Neutrophil (primary cell): ENCODE data around the gene ELK3.

Experiments used
- H3K27ac ChIP-seq: fragments of 200-600 bp; sonication (generic); 2 replicates; pipeline ENCODE4 v1.5.1; 2016; ENCODE audit warnings: mild to moderate bottlenecking, moderate library complexity
- H3K27me3 ChIP-seq: fragments of 200-600 bp; sonication (generic); 2 replicates; pipeline ENCODE4 v1.6.0; 2016; ENCODE audit warnings: mild to moderate bottlenecking
- H3K36me3 ChIP-seq: fragments of 200-600 bp; sonication (generic); 2 replicates; pipeline ENCODE4 v1.5.1; 2017
- H3K4me1 ChIP-seq, 2 experiments: fragments of 200-600 bp in 1 of 2; sonication (generic) in 1 of 2; 1 replicate in 1 of 2; 2 replicates in 1 of 2; pipeline versions ENCODE4 v1.5.1 to v1.6.1; 2013 to 2016; ENCODE audit warnings: low read depth in 1 of 2, low read length in 1 of 2, mild to moderate bottlenecking in 1 of 2, moderate library complexity in 1 of 2; ENCODE audit not compliant: control insufficient read depth in 1 of 2, insufficient read depth in 1 of 2
- H3K4me3 ChIP-seq, 2 experiments: fragments of 200-600 bp in 1 of 2; sonication (generic) in 1 of 2; 1 replicate in 1 of 2; 2 replicates in 1 of 2; pipeline ENCODE4 v1.5.1; 2013 to 2016; ENCODE audit warnings: low read depth in 1 of 2, low read length in 1 of 2, mild to moderate bottlenecking in 1 of 2, moderate library complexity in 1 of 2
- H3K9me3 ChIP-seq: fragments of 200-600 bp; sonication (generic); 2 replicates; pipeline ENCODE4 v1.5.1; 2016
- TF ChIP-seq, protein P1 (sequence below): fragments of 200-600 bp; sonication (generic); IDR thresholded peaks from 2 replicates; pipeline ENCODE4 v1.5.1; 2016; ENCODE audit warnings: antibody characterized with exemption

ELK3 gene

DNA sequence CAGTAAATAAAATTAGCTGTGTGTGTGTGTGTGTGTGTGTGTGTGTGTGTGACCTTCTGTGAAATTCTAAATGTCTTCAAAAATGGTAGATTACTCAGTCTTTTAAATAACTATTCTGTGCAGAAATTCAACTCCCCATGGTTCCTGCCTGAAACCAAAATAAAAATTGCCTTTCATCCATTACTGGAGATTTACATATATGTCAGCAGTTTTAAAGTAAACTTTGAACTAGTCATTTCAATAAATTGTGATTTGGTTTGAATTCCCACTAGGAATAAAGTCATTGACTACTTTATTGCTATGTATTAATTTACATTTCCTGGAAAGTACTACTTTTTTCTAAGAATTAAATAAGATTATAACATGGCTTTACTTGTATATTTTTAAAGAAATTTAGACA, 5.3 kb downstream of the ELK3 start:
- H3K27ac ChIP-seq: no peak overlapping the region
- no peaks in the 10 kb centered on the region for H3K9me3 ChIP-seq
- no peaks in the 10 kb centered on the region for H3K36me3 ChIP-seq
- peaks cover 15% of the 10 kb centered on the region for H3K27me3 ChIP-seq
- TF ChIP-seq, protein P1, sequence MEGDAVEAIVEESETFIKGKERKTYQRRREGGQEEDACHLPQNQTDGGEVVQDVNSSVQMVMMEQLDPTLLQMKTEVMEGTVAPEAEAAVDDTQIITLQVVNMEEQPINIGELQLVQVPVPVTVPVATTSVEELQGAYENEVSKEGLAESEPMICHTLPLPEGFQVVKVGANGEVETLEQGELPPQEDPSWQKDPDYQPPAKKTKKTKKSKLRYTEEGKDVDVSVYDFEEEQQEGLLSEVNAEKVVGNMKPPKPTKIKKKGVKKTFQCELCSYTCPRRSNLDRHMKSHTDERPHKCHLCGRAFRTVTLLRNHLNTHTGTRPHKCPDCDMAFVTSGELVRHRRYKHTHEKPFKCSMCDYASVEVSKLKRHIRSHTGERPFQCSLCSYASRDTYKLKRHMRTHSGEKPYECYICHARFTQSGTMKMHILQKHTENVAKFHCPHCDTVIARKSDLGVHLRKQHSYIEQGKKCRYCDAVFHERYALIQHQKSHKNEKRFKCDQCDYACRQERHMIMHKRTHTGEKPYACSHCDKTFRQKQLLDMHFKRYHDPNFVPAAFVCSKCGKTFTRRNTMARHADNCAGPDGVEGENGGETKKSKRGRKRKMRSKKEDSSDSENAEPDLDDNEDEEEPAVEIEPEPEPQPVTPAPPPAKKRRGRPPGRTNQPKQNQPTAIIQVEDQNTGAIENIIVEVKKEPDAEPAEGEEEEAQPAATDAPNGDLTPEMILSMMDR: no peak
- H3K4me3 ChIP-seq: no peak overlapping the region
- H3K4me1 ChIP-seq: peaks cover 10 to 11% of the 10 kb centered on the region in 2 experiments

DNA sequence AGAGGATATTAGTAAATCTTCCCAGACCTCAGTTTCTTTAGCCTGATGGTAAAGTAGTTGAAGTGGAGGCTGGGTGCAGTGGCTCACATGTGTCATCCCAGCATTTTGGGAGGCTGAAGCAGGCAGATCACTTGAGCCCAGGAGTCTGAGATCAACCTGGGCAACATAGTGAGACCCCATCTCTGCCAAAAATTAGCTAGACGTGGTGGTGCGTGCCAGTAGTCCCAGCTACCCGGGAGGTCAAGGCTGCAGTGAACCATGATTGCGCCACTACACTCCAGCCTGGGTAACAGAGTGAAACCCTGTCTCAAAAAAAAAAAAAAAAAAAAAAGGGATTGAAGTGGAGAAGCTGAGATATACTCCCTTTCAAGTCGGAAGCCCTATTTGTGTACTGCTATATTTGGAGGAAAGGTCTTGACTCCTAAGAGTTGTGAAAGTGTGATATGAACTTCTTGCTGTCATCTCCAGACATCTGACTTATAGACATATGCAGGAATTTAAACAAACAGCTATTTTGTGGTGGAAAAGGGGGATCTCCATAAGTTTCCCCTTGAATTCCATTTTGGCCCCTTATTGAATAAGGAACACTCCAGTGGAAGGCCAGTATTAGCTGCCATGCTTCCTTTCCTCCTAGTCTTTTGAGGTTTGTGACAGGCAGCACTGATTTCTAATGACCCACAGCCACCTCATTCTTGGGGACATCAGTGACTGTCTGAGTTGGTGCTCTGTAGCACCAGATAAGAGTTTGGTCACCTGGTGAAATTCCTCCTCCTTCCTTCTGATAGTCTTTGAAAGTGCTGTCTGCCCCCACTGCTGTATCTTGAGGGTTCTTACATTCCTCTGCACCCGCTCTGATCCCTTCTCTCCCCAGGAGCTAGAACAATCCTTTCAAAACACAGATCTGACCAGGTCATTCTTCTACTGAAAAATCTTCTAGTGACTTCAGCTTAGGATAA, 7.4 kb downstream of the ELK3 start:
- Histone ChIP-seq H3K27ac (no peak overlapping the region), H3K4me3 (no peak overlapping the region), H3K9me3 (no peaks in the 10 kb centered on the region), H3K36me3 (no peaks in the 10 kb centered on the region), H3K4me1 (no peaks in the 10 kb centered on the region), H3K27me3 (no peaks in the 10 kb centered on the region)
- TF ChIP-seq, protein P1: no peak

- TF ChIP-seq, protein P1: no peak
- peaks cover 6 to 8% of the 10 kb centered on the region in 2 experiments for H3K4me1 ChIP-seq
- no peak overlapping the region for H3K4me3 ChIP-seq
- H3K27me3 ChIP-seq: no peaks in the 10 kb centered on the region
- H3K27ac ChIP-seq: no peak overlapping the region
- no peaks in the 10 kb centered on the region for H3K36me3 ChIP-seq
- H3K9me3 ChIP-seq: no peaks in the 10 kb centered on the region
Measured at GRCh38 chr12:96204381-96204780, 10.2 kb downstream of the ELK3 start.

GRCh38 chr12:96205908-96206307, 11.7 kb downstream of the ELK3 start:
- Histone ChIP-seq H3K36me3 (no peaks in the 10 kb centered on the region), H3K4me3 (no peak overlapping the region), H3K4me1 (peaks cover 20 to 22% of the 10 kb centered on the region in 2 experiments)

DNA sequence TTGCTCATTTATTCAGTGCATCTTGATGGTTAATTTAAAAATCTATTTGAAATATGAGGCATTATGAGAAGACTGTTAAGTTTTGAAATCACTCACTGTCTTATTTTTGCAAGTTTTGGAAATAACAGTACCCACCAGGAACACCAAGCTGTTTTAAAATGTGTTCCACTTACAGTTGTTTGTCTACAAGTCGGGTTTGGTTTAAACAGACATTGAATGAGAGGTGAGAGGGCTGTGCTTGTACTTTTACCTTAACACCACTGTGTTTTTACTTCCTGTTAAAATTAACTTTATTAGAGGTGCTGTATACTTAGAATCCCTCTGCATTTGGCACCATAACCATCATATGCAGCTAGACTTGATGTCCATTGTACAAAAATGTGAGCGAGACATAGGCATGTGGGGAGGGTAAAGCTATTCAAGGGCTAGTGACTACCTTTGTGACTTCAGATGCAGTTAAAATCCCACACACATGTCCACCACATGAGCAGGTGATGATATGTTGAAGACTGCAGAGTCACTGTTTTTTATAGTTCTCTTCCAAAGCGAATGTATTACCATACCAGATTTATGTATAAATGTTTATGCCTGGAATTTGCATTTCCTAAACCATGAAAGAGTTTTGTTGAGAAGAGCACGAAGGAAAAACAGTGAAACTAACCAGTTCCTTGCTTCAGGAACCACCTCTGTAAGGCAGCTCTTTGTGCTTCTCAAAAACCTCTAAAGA, 12.9 kb downstream of the ELK3 start:
- Histone ChIP-seq H3K9me3 (no peaks in the 10 kb centered on the region), H3K4me1 (peaks cover 24 to 28% of the 10 kb centered on the region in 2 experiments), H3K27me3 (no peaks in the 10 kb centered on the region), H3K27ac (no peak overlapping the region), H3K36me3 (no peaks in the 10 kb centered on the region), H3K4me3 (no peak overlapping the region)
- TF ChIP-seq, protein P1: no peak

More at GRCh38 chr12:96205908-96206307, 11.7 kb downstream of the ELK3 start:
- Histone ChIP-seq H3K27ac (no peak overlapping the region), H3K27me3 (no peaks in the 10 kb centered on the region), H3K9me3 (no peaks in the 10 kb centered on the region)
- TF ChIP-seq, protein P1: no peak
